HepG2 (cell line): Measurements from ENCODE around the gene XAB2. TPM values are rescaled to one million over a fixed set of nuclear protein-coding genes. Genes with fewer than 3 reads are reported as not detected.

Experiments used
- ATRX ChIP-seq: sonication (generic); formaldehyde crosslinking; IDR thresholded peaks from 2 replicates; pipeline ENCODE4 v1.4.0; 2020; ENCODE audit warnings: missing genetic modification reagents, borderline replicate concordance
- BCL3 ChIP-seq: sonication (generic); formaldehyde crosslinking; IDR thresholded peaks from 2 replicates; pipeline ENCODE4 v1.5.1; 2020; ENCODE audit warnings: mild to moderate bottlenecking, missing genetic modification reagents, moderate library complexity
- CAMTA2 ChIP-seq: sonication (generic); formaldehyde crosslinking; IDR thresholded peaks from 2 replicates; pipeline ENCODE4 v1.4.0; 2020; ENCODE audit warnings: mild to moderate bottlenecking, missing genetic modification reagents, borderline replicate concordance
- CEBPG ChIP-seq: IDR thresholded peaks from 2 replicates; pipeline ENCODE4 v1.6.1; 2016
- CSRNP1 ChIP-seq: sonication (generic); formaldehyde crosslinking; IDR thresholded peaks from 2 replicates; pipeline ENCODE4 v1.8.1; 2023; ENCODE audit warnings: mild to moderate bottlenecking, missing genetic modification reagents
- GATAD1 ChIP-seq: IDR thresholded peaks from 2 replicates; pipeline ENCODE4 v1.6.1; 2016; ENCODE audit warnings: missing genetic modification reagents, missing compliant biosample characterization
- GFI1 ChIP-seq: sonication (generic); formaldehyde crosslinking; IDR thresholded peaks from 2 replicates; pipeline ENCODE4 v1.5.0; 2020; ENCODE audit warnings: missing genetic modification reagents, mild to moderate bottlenecking, borderline replicate concordance
- IRF2 ChIP-seq: IDR thresholded peaks from 2 replicates; pipeline ENCODE4 v1.6.1; 2018; ENCODE audit warnings: missing genetic modification reagents, missing compliant biosample characterization
- MEF2D ChIP-seq: sonication (generic); formaldehyde crosslinking; IDR thresholded peaks from 2 replicates; pipeline ENCODE4 v1.5.1; 2020; ENCODE audit warnings: mild to moderate bottlenecking, missing genetic modification reagents
- MYPOP ChIP-seq: sonication (generic); formaldehyde crosslinking; IDR thresholded peaks from 2 replicates; pipeline ENCODE4 v1.8.1; 2023; ENCODE audit warnings: mild to moderate bottlenecking, moderate library complexity, missing genetic modification reagents
- PHF8 ChIP-seq: sonication (generic); formaldehyde crosslinking; IDR thresholded peaks from 2 replicates; pipeline ENCODE4 v1.5.0; 2020; ENCODE audit warnings: missing genetic modification reagents
- SKIL ChIP-seq: sonication (generic); formaldehyde crosslinking; IDR thresholded peaks from 2 replicates; pipeline ENCODE4 v1.8.0; 2022; ENCODE audit warnings: missing genetic modification reagents, mild to moderate bottlenecking, moderate library complexity, borderline replicate concordance
- SOX13 ChIP-seq, 3 experiments: fragments of 450-650 bp in 1 of 3; sonication (generic) in 1 of 3; formaldehyde crosslinking in 1 of 3; IDR thresholded peaks in 2 of 3; conservative IDR thresholded peaks in 1 of 3; 2 replicates each; pipeline versions ENCODE4 v1.5.0 to v1.6.1; 2016 to 2020; ENCODE audit warnings: antibody characterized with exemption in 1 of 3, mild to moderate bottlenecking in 1 of 3, missing compliant biosample characterization in 1 of 3, missing genetic modification reagents in 1 of 3, moderate library complexity in 1 of 3
- SP5 ChIP-seq: IDR thresholded peaks from 2 replicates; pipeline ENCODE4 v1.6.1; 2016; ENCODE audit warnings: low read depth, borderline replicate concordance
- TCF7 ChIP-seq: sonication (generic); IDR thresholded peaks from 2 replicates; pipeline ENCODE4 v1.6.1; 2016; ENCODE audit warnings: antibody characterized with exemption, low read depth
- TCF7L2 ChIP-seq: IDR thresholded peaks from 2 replicates; pipeline ENCODE4 v1.6.1; 2011; ENCODE audit warnings: mild to moderate bottlenecking, low read depth, low read length, moderate library complexity
- TP53 ChIP-seq: sonication (generic); formaldehyde crosslinking; conservative IDR thresholded peaks from 2 replicates; pipeline ENCODE4 v1.4.0; 2020; ENCODE audit warnings: missing genetic modification reagents
- ZBTB4 ChIP-seq: sonication (generic); formaldehyde crosslinking; IDR thresholded peaks from 2 replicates; pipeline ENCODE4 v1.4.0; 2020; ENCODE audit warnings: missing genetic modification reagents, mild to moderate bottlenecking, borderline replicate concordance
- ZMYM4 ChIP-seq: sonication (generic); formaldehyde crosslinking; IDR thresholded peaks from 2 replicates; pipeline ENCODE4 v1.8.1; 2023; ENCODE audit warnings: mild to moderate bottlenecking, missing genetic modification reagents
- ZSCAN31 ChIP-seq: sonication (generic); formaldehyde crosslinking; IDR thresholded peaks from 2 replicates; pipeline ENCODE4 v1.5.0; 2020; ENCODE audit warnings: low read depth, mild to moderate bottlenecking, missing genetic modification reagents
- polyA plus RNA-seq, 8 experiments: library from polyadenylated mRNA; depleted of rRNA in 3 of 8; stranded (reverse) in 7 of 8; unstranded in 1 of 8; fragments of >200 nt; fragmentation: Illumina TruSeq in 4 of 8; extraction: Trizol in 4 of 8; gene quantifications; 2 replicates each; pipeline versions ENCODE4 v1.2.1 to v1.2.3, GENCODE V29; 2011 to 2016; ENCODE audit warnings: low read depth in 4 of 8, missing spikeins in 1 of 8, mixed read lengths in 1 of 8; ENCODE audit not compliant: insufficient read depth in 1 of 8
- total RNA-seq, 5 experiments: library from RNA; depleted of rRNA; stranded (reverse); fragments of >200 nt; fragmentation: Illumina TruSeq; extraction: Trizol; gene quantifications; 2 replicates each; pipeline ENCODE4 v1.2.3, GENCODE V29; 2016; ENCODE audit warnings: low read depth in 1 of 5

Gene XAB2
- total and polyA plus RNA-seq, 2 of the 13 experiments (the other 11 are each of a cell fraction or from before 2014, with no cell fraction given): 6.2 to 23.9 TPM

- TF ChIP-seq SP5 (peak; percentile 89), BCL3 (0 out of 2 replicates have a peak, but pooled peaks have one; percentile 39), GFI1 (CRISPR knock-in tag) (peak; percentile 47; the same call in 1 of the 2 replicates), ZBTB4 (CRISPR knock-in tag) (0 out of 2 replicates have a peak, but pooled peaks have one; percentile 40), SOX13 (IDR thresholded peaks at IDR 0.05) (peak; percentile 75; the same call in 1 of the 2 replicates), SOX13 (CRISPR knock-in tag; conservative IDR thresholded peaks at IDR 0.05 in 1 of 2, IDR thresholded peaks at IDR 0.05 in 1 of 2) (peak in 1 of 2 experiments; percentile 91; a peak in 2 of 4 replicates), TCF7 (peak; percentile 98), MEF2D (CRISPR knock-in tag) (peak; percentile 82), GATAD1 (CRISPR knock-in tag) (peak; percentile 69), ZSCAN31 (peak; percentile 66; the same call in 1 of the 2 replicates), TCF7L2 (peak; percentile 91), CSRNP1 (CRISPR knock-in tag) (peak; percentile 34; the same call in 1 of the 2 replicates), SKIL (CRISPR knock-in tag) (peak; percentile 94), TP53 (CRISPR knock-in tag) (no peak), CAMTA2 (CRISPR knock-in tag) (no peak), MYPOP (CRISPR knock-in tag) (peak; percentile 87), PHF8 (CRISPR knock-in tag) (0 out of 2 replicates have a peak, but pooled peaks have one; percentile 10), ZMYM4 (CRISPR knock-in tag) (peak; percentile 67), ATRX (CRISPR knock-in tag) (no peak), IRF2 (CRISPR knock-in tag) (peak; percentile 85), CEBPG (peak; percentile 98)
Measured at GRCh38 chr19:7652061-7652641, 22.8 kb upstream of the XAB2 start (continued).
